AG09319 (cell line): Measurements from ENCODE around the gene EXOG.

Source experiments
- DNase-seq: peaks from one replicate; pipeline ENCODE4 v3.0.0-alpha.2; 2010; ENCODE audit warnings: low read depth; ENCODE audit errors: extremely low read depth
- CTCF ChIP-seq: IDR thresholded peaks from 2 replicates; pipeline ENCODE4 v1.5.1; 2011; ENCODE audit warnings: low read depth, mild to moderate bottlenecking, inconsistent platforms, low read length, moderate library complexity

Gene EXOG

DNA sequence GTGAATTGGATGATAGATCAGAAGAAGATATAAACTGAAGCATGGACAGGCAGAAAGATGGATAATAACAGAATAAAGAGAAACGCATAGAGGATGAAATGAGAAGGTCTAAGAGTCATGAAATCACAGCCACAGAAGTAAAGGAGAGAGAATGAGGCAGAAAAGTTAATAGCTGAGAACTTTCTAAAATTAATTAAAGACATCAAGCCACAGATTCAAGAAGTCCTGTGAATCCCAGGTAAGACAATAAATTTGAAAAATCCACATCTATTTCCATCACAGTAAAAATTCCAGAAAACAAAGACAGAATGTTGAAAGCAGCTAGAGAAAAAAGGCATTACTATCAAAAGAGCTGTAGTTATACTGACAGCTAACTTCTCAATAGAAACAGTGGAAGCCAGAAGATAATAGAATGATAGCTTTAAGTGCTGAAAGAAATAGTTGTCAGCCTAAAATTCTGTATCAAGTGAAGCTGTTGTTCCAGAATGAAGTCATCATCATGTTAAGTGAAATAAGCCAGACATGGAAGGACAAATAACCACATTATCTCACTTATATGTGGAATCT, 30.5 kb upstream of the EXOG start:
- no peak for TF ChIP-seq CTCF
- no peak for DNase-seq

- no peak for DNase-seq
- no peak for TF ChIP-seq CTCF
These were observed 27.4 kb upstream of the EXOG start for GRCh38 chr3:38468765-38469164.

GRCh38 chr3:38469852-38470251, 26.3 kb upstream of the EXOG start:
- no peak for TF ChIP-seq CTCF
- DNase-seq = no peak

GRCh38 chr3:38471260-38471857, 24.8 kb upstream of the EXOG start:
- no peak for DNase-seq
- no peak for TF ChIP-seq CTCF

- DNase-seq = no peak
- no peak for TF ChIP-seq CTCF
These were observed 23.8 kb upstream of the EXOG start for GRCh38 chr3:38472342-38472741.

DNA sequence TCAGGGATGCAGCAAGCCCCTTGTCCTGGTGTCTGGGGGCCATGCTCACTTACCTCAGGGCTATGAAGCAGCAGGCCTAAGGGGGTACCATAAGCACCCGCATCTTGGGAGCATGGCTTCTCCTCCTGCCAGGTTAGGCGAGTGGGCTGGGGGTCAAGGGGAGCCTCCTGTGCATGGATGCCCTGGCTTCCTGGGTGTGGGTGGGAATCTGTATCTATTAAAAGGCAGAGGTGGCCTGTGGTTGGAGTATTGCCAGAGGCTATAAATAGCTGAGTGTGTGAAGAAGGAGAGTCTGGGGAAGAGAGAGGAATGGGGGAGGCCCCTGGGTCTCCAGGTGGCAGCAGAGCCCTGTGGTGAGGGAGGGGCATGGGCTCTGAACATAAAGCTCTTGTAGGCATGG, 22.9 kb upstream of the EXOG start:
- TF ChIP-seq CTCF = no peak

DNA sequence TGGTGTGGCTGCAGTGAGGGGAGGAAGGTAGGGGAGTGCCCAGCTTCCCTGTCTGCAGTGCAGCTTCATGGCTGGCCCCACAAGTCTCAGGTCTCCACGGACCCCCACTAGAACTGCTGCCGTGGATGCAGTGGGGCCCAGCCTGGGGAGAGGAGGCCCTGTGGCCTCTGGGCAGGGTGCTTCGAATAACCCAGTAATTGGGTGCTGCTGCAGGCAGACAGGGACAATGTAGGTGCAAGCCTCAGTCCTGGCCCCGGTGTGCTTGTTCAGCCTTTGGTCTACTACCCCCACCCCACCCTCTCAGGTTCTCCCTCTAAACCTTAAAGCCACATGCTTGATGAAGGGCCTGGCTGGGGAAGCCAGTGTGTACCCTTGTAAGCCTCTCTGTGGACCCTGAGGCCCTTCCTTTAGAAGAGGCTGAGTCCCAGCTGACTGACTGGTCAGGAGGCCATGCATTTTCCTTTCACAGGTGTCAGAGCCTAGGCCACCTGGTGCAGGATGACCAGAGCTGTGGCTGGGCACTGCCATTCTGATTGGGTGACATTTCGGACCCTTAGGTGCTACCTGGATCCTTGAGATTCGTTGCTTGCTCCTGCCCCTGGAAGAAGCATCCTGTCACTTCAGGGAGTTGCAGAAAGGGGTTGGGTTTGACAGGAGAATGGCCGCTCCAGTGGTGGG, 21.1 kb upstream of the EXOG start:
- no peak for TF ChIP-seq CTCF
- no peak for DNase-seq

More for the DNA sequence above, 22.9 kb upstream of the EXOG start:
- DNase-seq = no peak
